B cell (primary cell): ENCODE measurements around the gene BLM. TPM values are rescaled to one million over a fixed set of nuclear protein-coding genes. Genes with fewer than 3 reads are reported as not detected.

Source experiments
- ATAC-seq: fragments of 200-7000 bp; cut with Tn5 transposase; one replicate; pipeline ENCODE4 v1.10.0; 2021; ENCODE audit warnings: low read depth, mild to moderate bottlenecking, moderate number of reproducible peaks, moderate library complexity
- CTCF ChIA-PET: fragments of 350-600 bp; sonication (Branson Sonifier 250); formaldehyde crosslinking; loops from one replicate; lab custom pipeline; 2021; ENCODE audit warnings: antibody characterized with exemption, inconsistent platforms; lab: Charles Lee
- POLR2A ChIA-PET: fragments of 350-600 bp; sonication (Branson Sonifier 250); formaldehyde crosslinking; loops from one replicate; lab custom pipeline; 2021; ENCODE audit warnings: antibody characterized with exemption; lab: Charles Lee
- DNase-seq: peaks from one replicate; pipeline ENCODE4 v3.0.0; 2013
- H2AFZ ChIP-seq: 2 replicates; pipeline ENCODE4 v1.6.1; 2012; ENCODE audit warnings: mild to moderate bottlenecking, low read depth, low read length; ENCODE audit not compliant: insufficient read depth, poor library complexity, severe bottlenecking
- H3K27ac ChIP-seq, 2 donors: 1 replicate in 1 of 2; 2 replicates in 1 of 2; pipeline ENCODE4 v1.5.1; 2012 to 2013; ENCODE audit warnings: low read length in 2 of 2, mild to moderate bottlenecking in 2 of 2, moderate library complexity in 1 of 2
- H3K27me3 ChIP-seq, 4 experiments: fragments of 200-600 bp in 1 of 4; sonication (generic) in 1 of 4; replicated peaks in 1 of 4; 1 replicate in 2 of 4; 2 replicates in 2 of 4; pipeline versions ENCODE4 v1.6.1 to v1.7.0; 2013 to 2016; ENCODE audit warnings: low read length in 3 of 4, mild to moderate bottlenecking in 2 of 4, mixed read lengths in 1 of 4, moderate library complexity in 1 of 4; ENCODE audit not compliant: insufficient read depth in 4 of 4, control insufficient read depth in 3 of 4; ENCODE audit errors: control extremely low read depth in 1 of 4
- H3K36me3 ChIP-seq, 2 experiments: replicated peaks in 1 of 2; 1 replicate in 1 of 2; 2 replicates in 1 of 2; pipeline versions ENCODE4 v1.6.1 to v1.7.1; 2013; ENCODE audit warnings: low read length in 1 of 2; ENCODE audit not compliant: insufficient read depth in 2 of 2, control insufficient read depth in 1 of 2; ENCODE audit errors: control extremely low read depth in 1 of 2, extremely low read depth in 1 of 2
- H3K4me1 ChIP-seq, 2 donors: fragments of 200-600 bp in 1 of 2; sonication (generic) in 1 of 2; 1 replicate in 1 of 2; 2 replicates in 1 of 2; pipeline versions ENCODE4 v1.5.1 to v1.6.1; 2013 to 2017; ENCODE audit warnings: low read length in 2 of 2; ENCODE audit not compliant: control insufficient read depth in 2 of 2, insufficient read depth in 2 of 2
- H3K4me2 ChIP-seq: replicated peaks from 2 replicates; pipeline ENCODE3; 2012; ENCODE audit warnings: mild to moderate bottlenecking, low read depth, low read length; ENCODE audit not compliant: poor library complexity, severe bottlenecking
- H3K4me3 ChIP-seq, 5 experiments: fragments of 200-600 bp in 1 of 5; sonication (generic) in 1 of 5; 1 replicate in 3 of 5; 2 replicates in 2 of 5; pipeline versions ENCODE4 v1.5.1 to v1.7.0; 2011 to 2016; ENCODE audit warnings: low read length in 4 of 5, mild to moderate bottlenecking in 4 of 5, low read depth in 2 of 5, control low read depth in 1 of 5, moderate library complexity in 1 of 5; ENCODE audit not compliant: insufficient read depth in 1 of 5; ENCODE audit errors: control extremely low read depth in 1 of 5, extremely low read depth in 1 of 5
- H3K79me2 ChIP-seq: fragments of 200-600 bp; sonication (generic); one replicate; pipeline ENCODE4 v1.6.0; 2016; ENCODE audit warnings: low read length; ENCODE audit not compliant: control insufficient read depth, insufficient read depth
- H3K9ac ChIP-seq: fragments of 200-600 bp; sonication (generic); 2 replicates; pipeline ENCODE4 v1.6.1; 2017; ENCODE audit warnings: mild to moderate bottlenecking, low read length, moderate library complexity
- H3K9me3 ChIP-seq, 3 donors: one replicate each; pipeline versions ENCODE4 v1.6.1 to v1.7.1; 2013; ENCODE audit warnings: low read length in 2 of 3; ENCODE audit not compliant: control insufficient read depth in 2 of 3, insufficient read depth in 1 of 3; ENCODE audit errors: control extremely low read depth in 1 of 3
- H4K20me1 ChIP-seq: 2 replicates; pipeline ENCODE4 v1.6.0; 2012; ENCODE audit warnings: mild to moderate bottlenecking, low read length; ENCODE audit not compliant: insufficient read depth, control insufficient read depth, poor library complexity, severe bottlenecking
- H3K27ac Mint-ChIP-seq: one replicate; pipeline ENCODE4 v1.8.0; 2021; ENCODE audit warnings: mixed read lengths
- H3K27me3 Mint-ChIP-seq: one replicate; pipeline ENCODE4 v1.8.0; 2021; ENCODE audit warnings: mixed read lengths
- H3K4me1 Mint-ChIP-seq: one replicate; pipeline ENCODE4 v1.8.0; 2021; ENCODE audit warnings: mixed read lengths
- H3K4me3 Mint-ChIP-seq: one replicate; pipeline ENCODE4 v1.8.0; 2021; ENCODE audit warnings: mixed read lengths
- H3K9me3 Mint-ChIP-seq: one replicate; pipeline ENCODE4 v1.8.0; 2022; ENCODE audit warnings: mixed read lengths; ENCODE audit not compliant: insufficient read depth
- CTCF ChIP-seq: fragments of 200-600 bp; IDR thresholded peaks from one replicate; pipeline ENCODE4 v1.8.0; 2022; ENCODE audit warnings: antibody characterized with exemption, mild to moderate bottlenecking
- EZH2 ChIP-seq: IDR thresholded peaks from 2 replicates; pipeline ENCODE4 v1.6.1; 2012; ENCODE audit warnings: borderline replicate concordance, low read depth, mild to moderate bottlenecking, moderate library complexity, low read length; ENCODE audit not compliant: insufficient read depth, poor library complexity, severe bottlenecking
- WGBS: methylation state at CpG from one replicate; pipeline ENCODE4 v1.1.5; 2013; ENCODE audit warnings: missing lambda C conversion rate; ENCODE audit not compliant: insufficient coverage; 5-methylcytosine and 5-hydroxymethylcytosine counted together
- intact Hi-C: fragments of 100-400 bp; cut with micrococcal nuclease; formaldehyde crosslinking; loops from one replicate; pipeline ENCODE4 v1.10.0; 2022
- polyA plus RNA-seq: library from polyadenylated mRNA; depleted of rRNA; stranded (reverse); fragments of >200 nt; gene quantifications from 2 replicates; pipeline ENCODE4 v1.2.3, GENCODE V29; 2012
- small RNA-seq: library from RNA; depleted of rRNA; stranded (forward); fragments of <200 nt; gene quantifications from one replicate; pipeline ENCODE3, GENCODE V24; 2012; ENCODE audit warnings: low replicate concordance, low read depth; ENCODE audit not compliant: insufficient read length
- total RNA-seq, 2 donors: library from RNA; stranded (reverse); fragments of 120-200 nt in 1 of 2; gene quantifications; 1 replicate in 1 of 2; 2 replicates in 1 of 2; pipeline versions ENCODE4 v1.2.3 to v1.2.4, GENCODE V29; 2013 to 2022

The BLM gene
- total and polyA plus RNA-seq, 2 donors (not counting 1 experiment from before 2014, with no cell fraction given): 5.2 to 17.4 TPM

- H3K9me3 Mint-ChIP-seq: no peaks in the 10 kb centered on the region
- DNase-seq (no peak), ATAC-seq (no peak)
- no peaks in the 10 kb centered on the region for H3K27me3 ChIP-seq
- no peaks in the 10 kb centered on the region for H4K20me1 ChIP-seq
- H3K27me3 Mint-ChIP-seq: no peaks in the 10 kb centered on the region
- H3K27ac Mint-ChIP-seq: peak overlapping the region; percentile 38
- TF ChIP-seq EZH2: no peak
- no peak for TF ChIP-seq CTCF
- no peaks in the 10 kb centered on the region for H3K9me3 ChIP-seq
- POLR2A ChIA-PET: interaction anchor here (0.5 kb wide), 1 partner anchor 29 kb away, joined by 4 read pairs; no protein-coding TSS in a partner anchor
- no peak overlapping the region for H3K4me3 Mint-ChIP-seq
- peaks cover 30% of the 10 kb centered on the region for H3K4me1 Mint-ChIP-seq
- peaks cover 17 to 28% of the 10 kb centered on the region in 2 donors for H3K4me1 ChIP-seq
- no peaks in the 10 kb centered on the region for H3K79me2 ChIP-seq
- intact Hi-C loops: no loop called here
- no peak overlapping the region for H3K27ac ChIP-seq
- no peak overlapping the region for H3K4me3 ChIP-seq
- H3K4me2 ChIP-seq: no peak overlapping the region
- H3K9ac ChIP-seq: no peak overlapping the region
- no peak overlapping the region for H2AFZ ChIP-seq
- CTCF ChIA-PET: interaction anchor here (1.0 kb wide), 1 partner anchor 21 kb away, joined by 3 read pairs; no protein-coding TSS in a partner anchor
- H3K36me3 ChIP-seq: no peaks in the 10 kb centered on the region
- 96% methylated on average over 3 of the region's 4 CpGs for WGBS
Observed at GRCh38 chr15:90865702-90866101, 148.6 kb downstream of the BLM start.

Small RNA genes within 50 kb of the gene (small RNA-seq; reads per million reads assigned to genes)
- not detected for gene RF00093
- not detected for gene RN7SL363P

Other genes starting within 250 kb of the BLM start
- gene CRTC3, start 187.4 kb upstream of the BLM start, total RNA-seq: 95.8 and 103 TPM in 2 replicates
- gene CRTC3, start 187.4 kb upstream of the BLM start, polyA plus RNA-seq: 34.7 and 37.2 TPM in 2 replicates
- gene FURIN, start 151.2 kb downstream of the BLM start, total RNA-seq: 66.7 and 68.9 TPM in 2 replicates
- 26.4 and 31.6 TPM in 2 replicates for gene FURIN, start 151.2 kb downstream of the BLM start, polyA plus RNA-seq
- gene FES, start 167.2 kb downstream of the BLM start, total RNA-seq: 31.4 and 42.0 TPM in 2 replicates
- 23.9 and 68.6 TPM in 2 replicates for gene FES, start 167.2 kb downstream of the BLM start, polyA plus RNA-seq
- 180 and 184 TPM in 2 replicates for gene MAN2A2, start 186.0 kb downstream of the BLM start, total RNA-seq
- 187 and 234 TPM in 2 replicates for gene MAN2A2, start 186.0 kb downstream of the BLM start, polyA plus RNA-seq
- gene HDDC3, start 215.2 kb downstream of the BLM start, total RNA-seq: 23.4 and 23.9 TPM in 2 replicates
- gene HDDC3, start 215.2 kb downstream of the BLM start, polyA plus RNA-seq: 20.1 and 26.8 TPM in 2 replicates
- 77.0 and 79.0 TPM in 2 replicates for gene UNC45A, start 217.9 kb downstream of the BLM start, total RNA-seq
- gene UNC45A, start 217.9 kb downstream of the BLM start, polyA plus RNA-seq: 43.3 and 56.3 TPM in 2 replicates
- gene RCCD1, start 237.5 kb downstream of the BLM start, total RNA-seq: 18.9 and 20.5 TPM in 2 replicates
- 11.0 and 15.9 TPM in 2 replicates for gene RCCD1, start 237.5 kb downstream of the BLM start, polyA plus RNA-seq